ENCODE data around the gene TIAM2. TPM values are rescaled to one million over a fixed set of nuclear protein-coding genes. Genes with fewer than 3 reads are reported as not detected.

Gene TIAM2
- total RNA-seq, 2 donors from 2014 or later: 5.1 to 6.7 TPM

DNA sequence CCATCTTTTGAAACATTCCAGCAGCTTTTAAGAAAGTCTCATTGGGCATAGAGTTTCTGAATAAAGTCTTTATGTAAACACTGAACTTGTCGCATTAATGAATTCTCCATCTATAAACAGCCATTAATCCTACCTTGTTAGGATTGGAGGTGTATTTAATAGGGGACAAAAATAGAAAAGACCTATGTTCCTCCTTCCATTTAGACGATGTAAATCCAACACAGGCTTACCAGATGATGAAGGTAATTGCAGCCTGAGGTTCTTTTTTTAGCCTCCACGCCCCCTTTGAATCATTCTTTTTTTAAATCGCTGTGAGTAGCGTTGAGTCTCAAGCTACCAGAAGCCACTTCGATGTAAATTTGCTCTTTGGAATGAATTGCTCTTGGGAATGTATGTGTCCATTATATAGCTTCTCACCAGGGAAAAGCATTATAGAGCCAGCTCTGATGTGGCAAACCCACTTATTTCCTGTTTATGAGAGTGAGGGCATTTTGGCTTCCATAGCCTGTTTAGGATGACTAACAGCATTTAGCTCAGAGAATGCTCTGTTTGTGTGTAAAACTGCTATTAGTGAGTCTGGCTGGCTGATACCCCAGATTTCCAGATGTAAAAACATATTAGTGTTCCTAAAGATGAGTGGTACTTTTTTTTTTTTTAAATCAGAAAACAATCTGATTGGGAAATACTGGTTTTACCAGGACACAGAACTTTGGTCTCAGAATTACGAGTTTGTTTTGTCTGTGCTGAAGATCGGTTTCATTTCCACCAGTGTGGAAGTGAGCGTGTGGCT is 193.8 kb downstream of the TIAM2 start:
- Histone ChIP-seq H3K4me3 (no peak overlapping the region), H3K9ac (ENCODE audit: low read depth in 2 of 2, low read length in 2 of 2) (no peak overlapping the region), H3K4me1 (no peaks in the 10 kb centered on the region), H3K36me3 (no peaks in the 10 kb centered on the region), H3K9me3 (no peaks in the 10 kb centered on the region), H3K27ac (peak overlapping the region; percentile 41), H3K27me3 (no peaks in the 10 kb centered on the region)
- intact Hi-C loops (cut with DNase I): no loop called here
- TF ChIP-seq, protein P1, sequence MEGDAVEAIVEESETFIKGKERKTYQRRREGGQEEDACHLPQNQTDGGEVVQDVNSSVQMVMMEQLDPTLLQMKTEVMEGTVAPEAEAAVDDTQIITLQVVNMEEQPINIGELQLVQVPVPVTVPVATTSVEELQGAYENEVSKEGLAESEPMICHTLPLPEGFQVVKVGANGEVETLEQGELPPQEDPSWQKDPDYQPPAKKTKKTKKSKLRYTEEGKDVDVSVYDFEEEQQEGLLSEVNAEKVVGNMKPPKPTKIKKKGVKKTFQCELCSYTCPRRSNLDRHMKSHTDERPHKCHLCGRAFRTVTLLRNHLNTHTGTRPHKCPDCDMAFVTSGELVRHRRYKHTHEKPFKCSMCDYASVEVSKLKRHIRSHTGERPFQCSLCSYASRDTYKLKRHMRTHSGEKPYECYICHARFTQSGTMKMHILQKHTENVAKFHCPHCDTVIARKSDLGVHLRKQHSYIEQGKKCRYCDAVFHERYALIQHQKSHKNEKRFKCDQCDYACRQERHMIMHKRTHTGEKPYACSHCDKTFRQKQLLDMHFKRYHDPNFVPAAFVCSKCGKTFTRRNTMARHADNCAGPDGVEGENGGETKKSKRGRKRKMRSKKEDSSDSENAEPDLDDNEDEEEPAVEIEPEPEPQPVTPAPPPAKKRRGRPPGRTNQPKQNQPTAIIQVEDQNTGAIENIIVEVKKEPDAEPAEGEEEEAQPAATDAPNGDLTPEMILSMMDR (IDR thresholded peaks at IDR 0.05): no peak
- DNase-seq: no peak

- H3K4me3 ChIP-seq: no peak overlapping the region
- H3K9me3 ChIP-seq: no peaks in the 10 kb centered on the region
- no peak overlapping the region for H3K9ac ChIP-seq (ENCODE audit: low read depth in 2 of 2, low read length in 2 of 2)
- no peaks in the 10 kb centered on the region for H3K4me1 ChIP-seq
- TF ChIP-seq, protein P1 (IDR thresholded peaks at IDR 0.05): no peak
- H3K27me3 ChIP-seq: no peaks in the 10 kb centered on the region
- H3K36me3 ChIP-seq: no peaks in the 10 kb centered on the region
- DNase-seq: no peak
- intact Hi-C loops (cut with DNase I): no loop called here
- no peak overlapping the region for H3K27ac ChIP-seq
Observed at GRCh38 chr6:155190677-155191076, 195.6 kb downstream of the TIAM2 start.

- Histone ChIP-seq H3K4me3 (no peak overlapping the region), H3K9me3 (no peaks in the 10 kb centered on the region), H3K27me3 (no peaks in the 10 kb centered on the region), H3K36me3 (no peaks in the 10 kb centered on the region), H3K4me1 (no peaks in the 10 kb centered on the region), H3K9ac (ENCODE audit: low read depth in 2 of 2, low read length in 2 of 2) (no peak overlapping the region), H3K27ac (no peak overlapping the region)
- TF ChIP-seq, protein P1 (IDR thresholded peaks at IDR 0.05): no peak
- intact Hi-C loops (cut with DNase I): no loop called here
- no peak for DNase-seq
Observed at GRCh38 chr6:155193526-155193925, 198.4 kb downstream of the TIAM2 start.

- Histone ChIP-seq H3K4me3 (no peak overlapping the region), H3K4me1 (no peaks in the 10 kb centered on the region), H3K9ac (ENCODE audit: low read depth in 2 of 2, low read length in 2 of 2) (no peak overlapping the region), H3K27me3 (no peaks in the 10 kb centered on the region), H3K9me3 (no peaks in the 10 kb centered on the region), H3K36me3 (no peaks in the 10 kb centered on the region), H3K27ac (no peak overlapping the region)
- no peak for DNase-seq
- TF ChIP-seq, protein P1 (IDR thresholded peaks at IDR 0.05): no peak
- intact Hi-C loops (cut with DNase I): no loop called here
Observed at GRCh38 chr6:155194399-155194798, 199.3 kb downstream of the TIAM2 start.

- Histone ChIP-seq H3K27me3 (no peaks in the 10 kb centered on the region), H3K4me3 (no peak overlapping the region), H3K27ac (no peak overlapping the region), H3K36me3 (no peaks in the 10 kb centered on the region), H3K4me1 (no peaks in the 10 kb centered on the region), H3K9ac (ENCODE audit: low read depth in 2 of 2, low read length in 2 of 2) (no peak overlapping the region), H3K9me3 (no peaks in the 10 kb centered on the region)
- no peak for DNase-seq
- TF ChIP-seq, protein P1 (IDR thresholded peaks at IDR 0.05): no peak
- intact Hi-C loops (cut with DNase I): no loop called here
Observed at GRCh38 chr6:155195903-155196302, 200.8 kb downstream of the TIAM2 start.
